DMS153 (cell line): ENCODE measurements around the gene ZC3H18.

Experiments used
- DNase-seq: peaks from one replicate; lab custom pipeline; 2025; lab: John Stamatoyannopoulos, UW

Gene ZC3H18

DNA sequence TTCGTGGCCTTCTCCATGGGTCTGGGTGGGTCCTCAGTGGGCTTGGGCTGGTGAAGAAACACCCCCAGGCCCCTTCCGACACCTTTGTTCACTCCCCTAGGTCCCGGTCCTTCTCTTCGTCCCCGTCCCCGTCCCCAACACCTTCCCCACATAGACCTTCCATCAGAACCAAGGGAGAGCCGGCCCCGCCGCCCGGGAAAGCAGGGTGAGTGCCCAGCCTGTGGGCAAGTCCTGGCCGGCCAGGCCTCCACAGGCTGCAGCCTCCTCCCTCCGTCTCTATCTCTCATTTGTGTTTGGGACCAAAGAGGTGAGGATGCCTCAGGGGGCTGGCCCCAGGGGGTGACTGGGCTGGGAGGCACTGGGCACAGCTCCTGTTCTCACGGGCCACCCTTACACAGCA, 53.7 kb downstream of the ZC3H18 start:
- DNase-seq: no peak

DNA sequence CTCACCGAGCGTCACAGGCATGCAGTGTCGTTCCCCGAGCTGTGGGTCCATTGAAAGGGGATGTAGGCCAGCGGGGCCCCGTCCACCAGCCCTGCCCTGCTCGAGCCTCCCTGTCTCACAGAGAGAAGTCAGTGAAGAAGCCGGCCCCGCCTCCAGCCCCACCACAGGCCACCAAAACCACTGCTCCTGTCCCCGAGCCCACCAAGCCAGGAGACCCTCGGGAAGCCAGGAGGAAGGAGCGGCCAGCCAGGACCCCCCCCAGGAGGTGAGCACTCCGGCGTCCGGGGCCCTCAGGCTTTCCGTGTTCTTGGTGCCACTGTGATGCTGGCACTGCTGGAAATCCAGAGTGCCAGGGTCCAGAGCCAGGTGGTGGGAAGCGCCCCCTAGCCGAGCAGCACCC, 54.3 kb downstream of the ZC3H18 start:
- no peak for DNase-seq

DNA sequence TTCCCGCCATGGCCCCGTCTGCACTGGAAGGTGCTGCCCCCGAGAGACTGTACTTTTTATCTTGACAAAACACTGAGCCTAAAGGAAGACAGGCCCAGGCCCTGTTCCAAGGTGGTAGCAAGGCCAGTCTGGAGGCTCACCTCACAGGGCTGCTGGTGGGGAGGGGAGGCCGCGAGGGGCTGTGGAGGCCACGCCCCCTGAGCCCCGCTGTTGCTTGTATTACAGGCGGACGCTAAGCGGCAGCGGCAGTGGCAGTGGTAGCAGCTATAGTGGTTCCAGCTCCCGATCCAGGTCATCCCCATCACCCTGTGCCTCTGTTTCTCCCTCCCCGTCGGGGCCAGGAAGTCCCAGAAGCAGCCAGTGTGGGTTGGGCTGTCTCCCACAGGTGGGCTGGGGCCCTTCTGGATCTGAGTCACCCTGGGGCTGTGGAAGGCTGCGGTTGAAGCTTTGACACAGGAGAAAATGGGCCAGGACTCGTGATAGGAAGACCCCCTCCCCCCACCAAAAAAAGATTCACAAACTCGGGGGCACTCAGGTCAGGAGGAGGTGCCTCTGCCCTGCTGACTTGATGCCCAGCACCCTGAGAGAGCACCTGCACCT, 54.9 kb downstream of the ZC3H18 start:
- no peak for DNase-seq

DNA sequence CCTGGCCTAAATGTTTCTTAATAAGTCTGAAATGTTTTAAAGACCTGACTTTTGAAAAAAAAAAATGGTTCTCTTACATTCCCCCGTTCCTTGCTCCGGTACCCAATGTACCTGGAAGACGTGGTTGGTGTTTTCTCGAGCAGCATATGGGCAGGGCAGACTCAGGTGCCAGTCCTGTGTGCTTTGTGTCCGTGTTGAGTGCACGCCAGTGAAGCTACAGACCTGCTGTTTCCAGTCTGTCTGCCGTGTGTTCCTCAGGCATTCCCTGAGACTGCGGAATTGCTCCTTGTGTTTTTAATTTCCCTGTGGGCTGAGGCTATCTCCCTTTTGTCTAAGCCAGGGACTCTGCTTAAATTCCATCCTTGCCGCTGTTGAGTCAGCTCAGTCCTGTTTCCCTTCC, 56.4 kb downstream of the ZC3H18 start:
- no peak for DNase-seq

DNA sequence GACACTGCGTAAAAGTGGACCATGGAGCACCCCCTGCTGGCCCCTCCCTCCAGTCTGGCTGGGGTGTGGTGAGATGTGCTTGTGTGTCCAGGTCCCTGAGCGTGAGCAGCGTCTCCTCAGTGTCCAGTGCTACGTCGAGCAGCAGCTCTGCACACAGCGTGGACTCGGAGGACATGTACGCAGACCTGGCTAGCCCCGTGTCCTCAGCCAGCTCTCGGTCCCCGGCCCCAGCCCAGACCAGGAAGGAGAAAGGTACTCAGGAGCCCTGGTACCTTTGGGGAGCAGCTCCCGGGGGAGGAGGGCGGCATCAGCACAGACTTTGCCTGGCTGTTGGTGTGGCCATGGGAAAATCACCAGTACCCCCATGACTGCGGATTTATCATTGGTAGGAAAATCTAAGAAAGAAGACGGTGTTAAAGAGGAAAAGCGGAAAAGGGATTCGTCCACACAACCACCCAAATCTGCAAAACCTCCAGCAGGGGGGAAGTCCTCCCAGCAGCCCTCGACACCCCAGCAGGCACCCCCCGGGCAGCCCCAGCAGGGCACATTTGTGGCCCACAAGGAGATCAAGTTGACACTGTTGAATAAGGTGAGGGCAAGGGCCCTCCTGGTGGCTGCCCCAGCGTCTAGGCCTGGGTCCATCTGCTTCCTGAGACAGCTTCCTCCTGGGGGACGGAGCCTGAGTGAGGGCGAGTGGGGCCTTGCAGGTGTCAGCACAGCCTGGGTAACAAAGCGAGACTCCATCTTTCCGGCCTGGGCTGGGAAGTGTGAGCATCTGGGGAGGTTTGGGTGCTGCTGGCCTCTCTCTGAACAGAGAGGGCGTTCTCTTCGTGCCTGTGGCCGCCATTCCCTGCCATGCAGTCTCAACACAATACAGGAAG, 57.6 kb downstream of the ZC3H18 start:
- DNase-seq: no peak

DNA sequence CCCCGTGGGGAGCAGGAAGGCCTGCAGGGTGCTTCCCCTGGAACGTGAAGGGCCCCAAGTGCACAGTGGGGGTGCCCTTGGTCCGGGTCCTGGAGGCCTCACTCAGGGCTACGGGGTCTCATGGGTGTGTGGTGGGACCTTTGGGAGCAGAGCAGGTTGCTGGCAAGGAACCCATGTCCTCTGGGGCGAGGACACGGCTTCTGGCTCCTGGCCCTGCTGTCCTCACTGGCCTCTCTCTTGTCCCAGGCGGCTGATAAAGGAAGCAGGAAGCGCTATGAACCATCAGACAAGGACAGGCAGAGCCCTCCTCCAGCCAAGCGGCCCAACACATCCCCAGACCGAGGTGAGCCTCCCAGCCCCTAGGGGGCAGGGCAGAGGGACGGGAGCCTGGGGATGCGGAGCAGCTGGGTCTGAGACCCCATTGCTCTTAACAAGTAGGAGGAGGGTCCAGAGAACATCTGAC, 58.3 kb downstream of the ZC3H18 start:
- no peak for DNase-seq

DNA sequence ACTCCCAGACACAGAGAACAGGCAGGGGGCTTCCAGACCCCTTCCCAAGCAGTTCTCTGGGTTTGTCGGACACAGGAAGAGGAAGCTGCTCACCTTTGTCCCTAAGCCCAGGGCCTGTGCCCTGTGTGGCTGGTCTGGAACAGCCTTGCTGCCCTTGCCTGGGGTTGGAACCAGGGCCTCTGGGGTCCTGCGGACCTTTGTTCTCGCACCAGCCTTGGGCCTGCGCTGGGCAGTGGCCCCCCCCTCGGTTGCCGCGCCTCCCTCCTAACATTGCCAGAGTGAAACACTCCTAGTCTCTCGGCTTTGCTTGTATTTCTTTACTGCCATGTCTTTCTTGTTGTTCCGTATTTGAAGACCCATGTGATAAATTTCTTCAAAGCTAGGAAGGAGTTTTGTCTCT, 59.6 kb downstream of the ZC3H18 start:
- no peak for DNase-seq

DNA sequence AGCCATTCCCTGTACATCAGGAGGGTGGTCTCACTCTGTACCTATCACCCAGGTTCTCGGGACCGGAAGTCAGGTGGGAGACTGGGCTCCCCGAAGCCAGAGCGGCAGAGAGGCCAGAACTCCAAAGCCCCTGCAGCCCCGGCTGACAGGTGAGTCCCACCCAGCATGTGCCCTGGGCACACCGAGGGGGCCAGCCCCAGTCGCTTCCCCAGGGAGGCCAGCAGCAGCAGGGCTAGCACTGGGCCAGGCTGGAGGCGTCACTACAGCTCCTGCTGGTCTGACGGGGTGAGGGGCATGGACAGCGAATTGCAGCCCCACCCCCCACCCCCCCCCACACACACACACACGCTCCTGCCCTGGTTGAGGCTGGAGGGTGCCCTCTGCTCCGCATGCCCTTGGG, 60.2 kb downstream of the ZC3H18 start:
- no peak for DNase-seq

DNA sequence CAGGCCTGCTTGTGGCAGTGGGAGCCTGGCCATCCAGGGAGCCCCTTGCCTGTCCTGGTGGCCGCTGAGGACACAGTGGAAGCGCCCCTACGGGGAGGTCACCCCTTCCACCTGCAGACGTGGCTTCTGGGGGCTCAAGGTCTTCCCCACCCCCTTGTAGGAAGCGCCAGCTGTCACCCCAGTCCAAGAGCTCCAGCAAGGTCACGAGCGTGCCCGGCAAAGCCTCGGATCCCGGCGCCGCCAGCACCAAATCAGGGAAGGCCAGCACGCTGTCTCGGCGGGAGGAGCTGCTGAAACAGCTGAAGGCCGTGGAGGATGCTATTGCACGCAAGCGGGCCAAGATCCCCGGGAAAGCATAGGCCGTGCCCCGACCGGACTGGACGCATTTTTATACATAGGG, 60.7 kb downstream of the ZC3H18 start:
- no peak for DNase-seq

DNA sequence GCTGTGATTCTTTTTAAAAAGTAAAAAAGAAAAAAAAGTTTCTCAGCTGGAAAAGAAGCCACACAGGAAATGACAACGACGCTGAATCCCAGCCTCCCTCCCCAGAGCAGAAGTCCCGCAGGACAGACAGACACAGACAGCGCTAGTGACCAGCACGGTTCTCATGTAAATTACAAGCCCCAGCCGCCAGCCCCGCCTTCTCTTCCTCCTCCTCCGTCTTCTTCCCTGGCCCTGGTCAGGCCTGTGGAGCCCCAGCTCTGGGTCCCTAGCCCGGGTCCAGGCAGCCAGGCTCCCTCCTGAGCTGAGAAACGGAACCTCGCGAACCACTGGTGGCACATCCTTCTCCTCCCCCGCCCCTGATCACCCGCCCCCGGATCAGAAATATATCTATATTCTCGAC, 61.2 kb downstream of the ZC3H18 start:
- DNase-seq: no peak

DNA sequence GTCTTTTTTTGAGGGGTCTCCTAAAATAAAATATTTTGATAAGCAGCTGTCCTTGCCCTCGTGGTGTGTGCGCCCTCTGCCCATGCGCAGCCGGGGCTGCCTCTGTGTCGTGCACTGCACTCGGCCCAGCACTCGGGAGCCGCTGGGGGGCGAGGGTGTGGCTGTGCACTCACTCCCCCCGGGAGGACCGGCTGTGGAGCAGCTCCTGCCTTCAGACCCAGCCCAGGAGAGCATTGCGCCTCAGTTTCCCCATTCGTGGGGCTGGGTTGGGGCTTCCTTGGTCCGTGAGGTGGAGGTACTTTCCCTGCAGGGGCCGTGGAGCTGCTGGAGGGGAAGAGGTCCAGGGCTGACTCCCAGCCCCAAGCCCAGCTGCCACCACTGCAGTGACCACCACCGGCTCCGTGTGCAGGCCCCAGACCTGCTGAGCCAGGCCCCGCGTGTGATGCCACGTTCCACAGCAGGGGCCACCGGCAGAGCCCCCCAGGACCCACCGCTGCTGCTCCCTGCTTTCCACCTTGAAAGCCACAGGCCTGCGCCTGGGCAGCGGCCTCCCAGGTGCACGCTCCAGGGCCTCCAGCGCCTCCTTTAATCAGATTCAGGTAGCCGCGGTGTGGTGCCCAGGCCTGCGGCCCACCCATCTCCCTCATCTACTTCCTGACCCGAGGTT, 61.9 kb downstream of the ZC3H18 start:
- no peak for DNase-seq

DNA sequence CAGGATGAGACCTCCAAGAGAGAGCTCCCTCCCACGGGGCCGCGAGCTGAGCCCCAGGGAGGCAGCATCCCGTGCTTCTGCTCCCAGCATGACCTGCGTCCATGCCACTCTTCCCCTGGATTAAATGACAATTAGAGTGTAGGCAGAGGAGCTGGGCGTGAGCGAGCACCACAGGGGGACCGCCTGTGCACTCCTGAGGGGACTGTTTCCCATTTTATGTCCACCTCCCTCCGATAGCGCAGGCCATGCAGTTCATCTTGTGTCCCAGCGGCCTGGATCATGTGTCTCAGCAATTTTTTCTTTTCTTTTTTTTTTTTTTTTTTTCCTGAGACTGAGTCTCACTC, 62.4 kb downstream of the ZC3H18 start:
- no peak for DNase-seq

DNA sequence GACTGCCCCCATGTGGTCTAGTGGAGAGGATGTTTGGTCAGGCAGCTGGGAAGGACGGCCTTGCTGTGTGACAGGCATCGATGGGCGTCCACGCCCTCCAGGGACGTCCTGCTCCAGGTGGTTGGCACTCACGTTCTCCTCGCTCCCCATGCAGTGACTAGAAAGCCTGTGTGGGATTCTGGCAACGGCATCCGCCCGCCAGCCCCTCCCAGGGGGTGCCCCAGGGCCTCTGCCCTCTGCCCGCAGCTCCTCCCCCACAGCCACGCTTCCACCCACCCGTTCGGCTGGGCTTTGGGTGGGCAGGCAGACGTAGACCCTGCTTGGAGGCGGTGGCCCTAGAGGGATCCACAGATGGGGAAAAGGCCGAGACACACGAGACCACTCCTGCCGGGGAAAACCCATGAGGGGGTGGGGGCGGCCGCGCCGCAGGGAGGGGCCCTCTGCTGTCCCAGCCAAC, 63.5 kb downstream of the ZC3H18 start:
- DNase-seq: no peak

DNA sequence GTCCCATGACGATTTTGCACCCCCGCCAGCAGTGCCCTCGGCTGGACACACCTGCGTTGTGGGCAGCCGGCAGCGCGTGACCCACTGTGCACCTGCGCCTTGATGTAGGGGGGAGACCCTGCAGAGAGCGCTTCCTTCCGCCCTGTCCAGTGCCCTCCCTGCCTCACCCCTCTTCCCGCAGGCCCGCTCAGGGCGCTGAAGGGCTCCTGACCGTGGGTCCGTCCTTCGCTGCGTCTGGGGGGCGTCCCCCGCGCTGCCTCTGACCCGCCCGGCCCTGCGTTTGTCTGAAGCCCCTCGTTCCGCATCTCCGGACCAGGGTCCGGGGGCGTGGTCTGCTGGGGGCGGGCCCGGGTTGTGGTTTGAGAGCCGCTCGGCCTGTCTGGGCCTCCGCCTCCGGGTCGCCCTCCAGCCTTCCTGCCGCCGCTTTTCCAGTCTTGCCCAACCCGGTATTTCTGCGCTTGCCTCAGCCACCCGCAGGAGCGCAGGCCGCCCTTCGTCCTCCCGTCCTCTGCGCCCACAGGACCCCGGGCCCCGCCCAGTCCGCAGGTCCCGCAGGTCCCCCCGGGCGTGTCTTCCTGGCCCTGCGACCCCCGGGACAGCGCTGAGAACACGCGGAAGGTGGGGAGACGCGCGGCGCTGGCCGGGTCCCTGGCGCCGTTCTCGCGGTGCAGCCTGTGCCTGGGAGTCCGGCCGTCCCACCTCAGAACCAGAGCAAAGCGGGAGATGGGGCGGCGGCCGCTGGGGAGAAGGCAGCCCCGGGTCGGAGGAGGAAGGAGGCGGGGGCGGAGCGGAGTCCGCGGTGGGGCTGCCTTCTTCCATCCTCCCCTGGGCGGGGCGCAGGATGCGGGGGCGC, 64.2 kb downstream of the ZC3H18 start:
- DNase-seq: no peak

DNA sequence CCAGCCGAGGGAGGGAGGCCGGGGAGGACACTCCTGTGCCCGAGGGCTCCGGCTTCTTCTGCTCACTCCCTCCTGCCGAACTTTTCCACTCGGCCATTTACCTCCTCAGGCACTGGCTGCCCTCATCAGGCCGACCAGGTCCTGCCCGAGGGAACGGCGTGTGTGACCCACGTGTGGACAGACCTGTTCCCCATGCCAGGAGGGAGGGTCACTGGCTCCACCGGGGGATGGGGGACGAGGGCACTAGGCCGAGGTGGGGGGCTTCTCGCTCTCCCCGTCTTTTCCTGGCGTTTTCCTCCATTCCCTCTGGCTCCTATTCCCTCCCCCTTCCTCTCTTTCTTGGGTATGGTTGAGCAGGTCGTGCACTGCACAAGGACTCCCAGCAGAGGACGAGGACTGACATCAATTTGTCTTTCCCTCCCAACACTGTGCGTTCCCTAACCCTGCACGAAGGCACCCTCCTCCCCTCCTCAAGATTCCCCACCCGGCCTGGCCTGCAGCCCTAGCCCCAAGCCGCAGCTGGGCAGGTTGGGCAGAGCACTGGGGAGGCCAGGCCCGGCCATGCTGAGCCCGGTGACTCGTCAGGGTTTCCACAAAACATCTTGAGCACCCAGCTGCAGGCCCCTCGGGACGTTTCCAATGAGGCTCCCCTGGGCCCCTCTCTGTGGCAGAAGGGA, 64.9 kb downstream of the ZC3H18 start:
- no peak for DNase-seq

DNA sequence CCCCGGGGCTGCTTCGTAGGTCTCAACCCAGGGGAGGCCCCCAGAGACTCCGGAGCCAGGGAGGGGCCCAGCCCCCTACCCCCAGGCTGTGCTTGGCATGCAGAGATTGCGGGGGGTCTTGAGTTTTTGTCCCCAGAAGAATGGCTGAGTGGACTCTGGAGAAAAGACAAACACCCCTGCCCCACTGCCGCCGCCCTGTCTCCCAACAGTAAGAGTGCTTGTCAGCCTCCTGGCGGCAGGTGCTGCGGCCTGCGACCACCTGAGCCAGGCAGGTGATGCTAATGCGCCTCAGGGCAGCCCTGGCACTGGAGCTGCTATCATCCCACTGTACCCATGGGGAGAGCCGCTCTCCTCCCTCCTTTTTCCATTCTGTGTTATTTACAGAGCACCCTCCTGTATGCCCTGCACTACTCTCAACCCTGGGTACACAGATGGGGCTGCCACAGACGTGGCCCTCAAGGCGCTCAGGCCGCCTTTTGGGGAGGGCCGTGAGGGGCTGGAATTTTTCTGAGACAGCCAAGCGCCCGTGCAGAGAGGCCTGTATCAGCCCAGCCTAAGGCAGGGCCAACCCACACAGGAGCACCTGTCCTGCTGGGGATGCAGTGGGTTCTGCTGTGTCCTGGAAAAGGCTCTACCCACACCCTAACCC, 65.6 kb downstream of the ZC3H18 start:
- DNase-seq: peak; percentile 68

DNA sequence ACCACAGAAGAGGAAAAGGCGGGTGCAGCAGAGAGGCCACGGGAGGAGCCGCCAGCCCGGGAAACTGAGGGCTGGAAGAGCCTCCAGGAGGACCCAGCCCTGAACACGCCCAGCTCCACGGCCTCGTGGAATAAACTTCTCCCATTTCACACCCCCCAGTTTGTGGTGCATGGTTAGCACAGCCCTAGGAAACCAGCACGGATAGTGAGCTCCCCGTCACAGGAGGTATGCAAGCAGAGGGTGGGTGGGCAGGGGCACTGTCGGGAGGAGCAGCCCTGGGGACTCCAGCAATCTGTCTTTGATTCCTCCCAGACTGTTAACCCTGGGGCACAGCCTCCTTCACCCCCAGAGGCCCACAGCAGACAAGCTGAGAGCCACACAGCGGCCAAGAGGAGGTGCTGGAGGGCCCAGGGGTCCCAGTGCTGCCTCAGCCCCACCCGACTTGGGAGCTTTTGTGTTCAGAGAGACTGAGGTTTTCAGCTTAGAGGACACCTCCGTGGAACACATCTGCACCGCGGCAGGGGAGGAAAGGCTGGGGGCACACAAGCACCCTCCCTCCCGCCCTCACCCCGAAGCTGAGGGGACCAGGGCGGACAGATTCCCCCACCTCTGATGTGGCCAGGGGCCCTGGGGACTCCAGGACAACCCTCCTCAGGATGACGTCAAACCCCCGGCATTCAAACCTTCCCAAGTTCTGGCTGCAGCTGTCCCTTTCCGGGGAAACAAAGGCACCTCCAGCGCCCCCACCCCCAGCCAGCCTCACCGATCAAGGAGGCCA, 66.5 kb downstream of the ZC3H18 start:
- no peak for DNase-seq

DNA sequence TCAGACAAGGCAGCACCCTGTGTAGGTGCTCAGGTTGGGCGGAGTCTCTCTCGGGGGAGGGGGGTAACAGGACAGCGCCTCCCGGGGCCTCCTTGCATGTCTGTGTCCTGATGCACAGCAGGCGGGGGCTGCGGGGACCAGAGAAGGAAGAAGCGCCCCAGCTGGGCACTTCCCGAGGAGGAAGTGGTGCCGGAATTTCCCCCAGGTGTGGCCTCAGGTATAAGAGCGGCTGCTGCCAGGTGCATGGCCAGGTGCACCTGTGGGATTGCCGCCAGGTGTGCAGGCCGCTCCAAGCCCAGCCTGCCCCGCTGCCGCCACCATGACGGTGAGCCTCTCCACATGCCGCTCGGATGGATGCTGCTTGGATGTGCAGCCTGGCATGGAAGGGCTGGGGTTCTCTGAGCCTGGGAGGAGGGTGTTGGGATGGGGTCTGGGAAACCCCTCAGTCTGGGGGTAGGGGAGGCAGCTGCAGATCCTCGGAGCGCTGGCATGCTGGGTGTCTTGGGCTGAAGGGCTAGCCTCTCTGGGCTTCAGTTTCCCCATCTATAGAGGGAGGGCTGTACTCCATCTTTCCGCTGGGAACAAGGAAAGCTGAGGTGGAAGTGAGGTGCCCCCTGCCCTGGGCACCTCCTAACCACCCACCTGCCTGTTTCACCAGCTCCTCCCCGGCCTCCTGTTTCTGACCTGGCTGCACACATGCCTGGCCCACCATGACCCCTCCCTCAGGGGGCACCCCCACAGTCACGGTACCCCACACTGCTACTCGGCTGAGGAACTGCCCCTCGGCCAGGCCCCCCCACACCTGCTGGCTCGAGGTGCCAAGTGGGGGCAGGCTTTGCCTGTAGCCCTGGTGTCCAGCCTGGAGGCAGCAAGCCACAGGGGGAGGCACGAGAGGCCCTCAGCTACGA, 68.4 kb downstream of the ZC3H18 start, which contains the start of gene IL17C:
TSS of gene IL17C (plus strand) at position 250 of the 908 bp plus-strand sequence. CDS start at position 320, 70 bp downstream.
- DNase-seq: peak; percentile 88
